Lung (tissue), 12 donors: ENCODE data around the gene RALY. TPM values are rescaled to one million over a fixed set of nuclear protein-coding genes. Genes with fewer than 3 reads are reported as not detected.

Experiments used
- ATAC-seq: fragments of 200-7000 bp; cut with Tn5 transposase; one replicate; pipeline ENCODE4 v1.9.1; 2020; ENCODE audit warnings: moderate number of reproducible peaks; ENCODE audit not compliant: insufficient read depth, low FRiP score
- DNase-seq, 3 donors: peaks; one replicate each; pipeline ENCODE4 v3.0.0-alpha.2; 2013 to 2017
- H3K27ac ChIP-seq, 2 donors: one replicate each; pipeline ENCODE4 v1.5.1; 2013; ENCODE audit warnings: mild to moderate bottlenecking in 2 of 2, moderate library complexity in 2 of 2, control low read depth in 1 of 2, inconsistent platforms in 1 of 2, low read depth in 1 of 2, low read length in 1 of 2
- H3K27me3 ChIP-seq, 3 donors: one replicate each; pipeline ENCODE4 v1.5.1; 2013; ENCODE audit warnings: low read length in 2 of 3; ENCODE audit not compliant: control insufficient read depth in 3 of 3, insufficient read depth in 3 of 3
- H3K36me3 ChIP-seq, 4 donors: one replicate each; pipeline ENCODE4 v1.5.1; 2013; ENCODE audit warnings: low read length in 4 of 4, mild to moderate bottlenecking in 1 of 4, moderate library complexity in 1 of 4; ENCODE audit not compliant: control insufficient read depth in 4 of 4, insufficient read depth in 4 of 4
- H3K4me1 ChIP-seq, 5 donors: one replicate each; pipeline ENCODE4 v1.5.1; 2013; ENCODE audit warnings: low read length in 5 of 5, mild to moderate bottlenecking in 2 of 5, moderate library complexity in 1 of 5; ENCODE audit not compliant: control insufficient read depth in 5 of 5, insufficient read depth in 5 of 5
- H3K4me3 ChIP-seq: one replicate; pipeline ENCODE4 v1.5.1; 2013; ENCODE audit warnings: mild to moderate bottlenecking, control low read depth, moderate library complexity
- H3K9ac ChIP-seq, 2 donors: one replicate each; pipeline ENCODE4 v1.5.1; 2013; ENCODE audit warnings: low read length in 2 of 2, control low read depth in 1 of 2; ENCODE audit not compliant: insufficient read depth in 1 of 2
- H3K9me3 ChIP-seq, 4 donors: one replicate each; pipeline ENCODE4 v1.5.1; 2013; ENCODE audit warnings: low read length in 3 of 4, mild to moderate bottlenecking in 1 of 4, moderate library complexity in 1 of 4; ENCODE audit not compliant: control insufficient read depth in 4 of 4, insufficient read depth in 3 of 4
- CTCF ChIP-seq: IDR thresholded peaks from 2 replicates; pipeline ENCODE4 v1.5.1; 2012; ENCODE audit warnings: mild to moderate bottlenecking; ENCODE audit errors: control extremely low read depth, extremely low read depth
- WGBS, 2 donors: extraction: QIAGEN DNeasy Blood & Tissue Kit; methylation state at CpG; one replicate each; pipeline ENCODE4 v1.1.7; 2013; 5-methylcytosine and 5-hydroxymethylcytosine counted together
- polyA plus RNA-seq, 2 donors: library from polyadenylated mRNA; stranded (reverse); fragments of 200-250 nt; gene quantifications; one replicate each; pipeline ENCODE4 v1.2.1, GENCODE V29; 2013
- total RNA-seq, 2 donors: library from RNA; depleted of rRNA in 1 of 2; stranded (reverse); fragments of >200 nt in 1 of 2; gene quantifications; one replicate each; pipeline ENCODE4 v1.2.1, GENCODE V29; 2014 to 2021
- donor health status: control.
- donor health status: control.
- donor health status: Bipolar disorder and iron deficiency.
- donor health status: healthy.
- donor health status: DM: yes; HTN: yes; CAD: no.

RALY gene
- total and polyA plus RNA-seq, 4 donors = 135 to 157 (median 145) TPM

DNA sequence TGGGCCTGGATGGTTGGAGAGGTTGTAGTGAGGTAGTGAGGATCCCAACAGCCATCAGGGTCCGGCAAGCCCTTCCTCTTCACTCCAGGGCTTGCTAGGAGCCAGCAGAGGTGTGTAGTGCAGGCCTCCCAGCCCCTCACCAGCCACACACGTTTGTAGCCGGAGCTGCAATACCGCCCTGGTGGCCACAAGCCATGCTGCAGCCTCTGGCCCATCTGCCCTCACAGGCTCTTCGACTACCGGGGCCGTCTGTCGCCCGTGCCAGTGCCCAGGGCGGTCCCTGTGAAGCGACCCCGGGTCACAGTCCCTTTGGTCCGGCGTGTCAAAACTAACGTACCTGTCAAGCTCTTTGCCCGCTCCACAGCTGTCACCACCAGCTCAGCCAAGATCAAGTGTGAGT, 81.9 kb downstream of the RALY start:
- H3K27me3 ChIP-seq = no peaks in the 10 kb centered on the region
- no peak for TF ChIP-seq CTCF
- no peak overlapping the region for H3K4me3 ChIP-seq
- H3K36me3 ChIP-seq = peaks cover 2 to 69% (median 43%) of the 10 kb centered on the region in 4 donors
- H3K9me3 ChIP-seq = peaks cover 0 to 2% (median 0%) of the 10 kb centered on the region in 4 donors
- ATAC-seq (no peak), DNase-seq (no peak)
- no peak overlapping the region for H3K27ac ChIP-seq
- H3K4me1 ChIP-seq = no peaks in the 10 kb centered on the region
- no peak overlapping the region for H3K9ac ChIP-seq
- 96 to 97% methylated on average over 16 of the region's 16 CpGs for WGBS, 2 donors

DNA sequence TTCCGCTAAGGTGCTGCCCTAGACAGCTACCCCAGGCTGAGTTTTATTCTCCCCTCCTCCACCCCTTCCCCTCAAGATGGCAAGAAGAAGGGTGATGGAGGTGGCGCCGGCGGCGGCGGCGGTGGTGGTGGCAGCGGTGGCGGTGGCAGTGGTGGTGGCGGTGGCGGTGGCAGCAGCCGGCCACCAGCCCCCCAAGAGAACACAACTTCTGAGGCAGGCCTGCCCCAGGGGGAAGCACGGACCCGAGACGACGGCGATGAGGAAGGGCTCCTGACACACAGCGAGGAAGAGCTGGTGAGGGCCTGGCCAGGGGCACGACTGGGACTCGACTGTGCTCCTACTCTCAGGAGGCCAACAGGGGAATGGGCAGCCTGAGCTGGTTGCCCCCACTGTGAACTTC, 83.2 kb downstream of the RALY start:
- ATAC-seq (no peak), DNase-seq (no peak)
- Histone ChIP-seq H3K27ac (no peak overlapping the region), H3K4me3 (no peak overlapping the region), H3K9ac (no peak overlapping the region), H3K4me1 (peaks cover 0 to 4% (median 0%) of the 10 kb centered on the region in 5 donors), H3K36me3 (peaks cover 7 to 73% (median 47%) of the 10 kb centered on the region in 4 donors), H3K9me3 (peaks cover 0 to 2% (median 0%) of the 10 kb centered on the region in 4 donors), H3K27me3 (no peaks in the 10 kb centered on the region)
- no peak for TF ChIP-seq CTCF
- WGBS, 2 donors = 94% methylated on average over 14 to 20 of the region's 20 CpGs

- no peak for TF ChIP-seq CTCF
- no peak for ATAC-seq
- no peaks in the 10 kb centered on the region for H3K27me3 ChIP-seq
- peaks cover 8 to 76% (median 46%) of the 10 kb centered on the region in 4 donors for H3K36me3 ChIP-seq
- no peak overlapping the region for H3K27ac ChIP-seq
- WGBS, 2 donors = 96 to 97% methylated on average over 5 of the region's 5 CpGs
- H3K9ac ChIP-seq = no peak overlapping the region
- H3K4me3 ChIP-seq = no peak overlapping the region
- H3K4me1 ChIP-seq = peaks cover 0 to 9% (median 0%) of the 10 kb centered on the region in 5 donors
- H3K9me3 ChIP-seq = peaks cover 0 to 2% (median 0%) of the 10 kb centered on the region in 4 donors
- no peak for DNase-seq
Measured at GRCh38 chr20:34078540-34078939, 84.8 kb downstream of the RALY start.

DNA sequence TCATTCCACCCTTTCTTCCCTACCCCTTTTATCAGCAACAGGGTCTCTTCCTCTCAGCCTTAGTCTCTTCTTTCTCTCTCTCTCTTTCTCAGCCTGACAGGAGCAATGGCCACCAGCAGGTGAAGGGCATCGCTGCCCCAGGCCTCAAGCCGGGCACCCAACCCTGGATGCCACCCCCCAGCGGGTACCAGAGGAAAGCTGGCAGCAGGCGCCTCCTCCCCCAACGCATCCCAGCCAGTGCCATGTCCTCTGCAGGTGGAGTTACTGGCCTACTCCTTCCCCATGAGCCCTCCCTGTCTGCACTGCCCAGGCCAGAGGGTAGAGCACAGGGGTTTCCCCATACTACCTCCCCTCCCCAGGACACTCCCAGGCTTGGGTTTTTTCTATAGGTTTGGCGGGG, 86.1 kb downstream of the RALY start:
- H3K27me3 ChIP-seq = no peaks in the 10 kb centered on the region

More for the DNA sequence above, 86.1 kb downstream of the RALY start:
- H3K4me1 ChIP-seq = peaks cover 0 to 10% (median 0%) of the 10 kb centered on the region in 5 donors
- 96 to 98% methylated on average over 6 of the region's 6 CpGs for WGBS, 2 donors
- DNase-seq (no peak), ATAC-seq (no peak)
- no peak overlapping the region for H3K4me3 ChIP-seq
- peaks cover 0 to 2% (median 0%) of the 10 kb centered on the region in 4 donors for H3K9me3 ChIP-seq
- H3K27ac ChIP-seq = no peak overlapping the region
- peaks cover 10 to 67% (median 48%) of the 10 kb centered on the region in 4 donors for H3K36me3 ChIP-seq
- no peak overlapping the region for H3K9ac ChIP-seq
- no peak for TF ChIP-seq CTCF
